H1 (cell line): Measurements from ENCODE around the gene NOG. TPM values are rescaled to one million over a fixed set of nuclear protein-coding genes. Genes with fewer than 3 reads are reported as not detected.

Experiments
- CTCF ChIA-PET: fragments of 300-600 bp; sonication (Branson Sonifier 250); formaldehyde crosslinking; loops from one replicate; lab custom pipeline; 2021; ENCODE audit not compliant: partially characterized antibody; lab: Charles Lee
- POLR2A ChIA-PET: fragments of 300-600 bp; sonication (Branson Sonifier 250); formaldehyde crosslinking; loops from one replicate; lab custom pipeline; 2021; ENCODE audit warnings: inconsistent platforms; ENCODE audit not compliant: partially characterized antibody; lab: Charles Lee
- DNase-seq, 2 experiments: peaks; one replicate each; pipeline versions ENCODE4 v3.0.0 to v3.0.0-alpha.2; 2010 to 2022; ENCODE audit warnings: low spot score in 2 of 2, low read depth in 1 of 2, mixed read lengths in 1 of 2
- FAIRE-seq: peaks from 2 replicates; lab custom pipeline; 2011; peaks lifted over from hg19 to GRCh38; lab: Jason Lieb, UNC
- H2AFZ ChIP-seq: 2 replicates; pipeline ENCODE4 v1.8.1; 2012; ENCODE audit warnings: low read length, inconsistent platforms
- H2AK5ac ChIP-seq: 2 replicates; pipeline ENCODE4 v1.6.1; 2013; ENCODE audit warnings: low read depth, low read length
- H2BK120ac ChIP-seq: replicated peaks from 2 replicates; pipeline ENCODE3; 2013; ENCODE audit warnings: low read depth, low read length, inconsistent platforms
- H2BK12ac ChIP-seq: 2 replicates; pipeline ENCODE4 v1.6.1; 2013; ENCODE audit warnings: low read depth, low read length
- H2BK15ac ChIP-seq: 2 replicates; pipeline ENCODE4 v1.6.1; 2013; ENCODE audit warnings: low read length
- H2BK20ac ChIP-seq: 2 replicates; pipeline ENCODE4 v1.6.1; 2013; ENCODE audit warnings: low read length
- H2BK5ac ChIP-seq: 2 replicates; pipeline ENCODE4 v1.6.1; 2013; ENCODE audit warnings: low read depth, low read length
- H3K14ac ChIP-seq: 2 replicates; pipeline ENCODE4 v1.6.1; 2013; ENCODE audit warnings: inconsistent platforms; ENCODE audit not compliant: insufficient read length
- H3K18ac ChIP-seq: 2 replicates; pipeline ENCODE4 v1.6.1; 2013; ENCODE audit warnings: low read length; ENCODE audit errors: extremely low read depth
- H3K23ac ChIP-seq: 2 replicates; pipeline ENCODE4 v1.6.1; 2013; ENCODE audit warnings: inconsistent platforms; ENCODE audit not compliant: insufficient read length
- H3K23me2 ChIP-seq: 2 replicates; pipeline ENCODE4 v1.6.1; 2013; ENCODE audit warnings: low read depth, low read length
- H3K27ac ChIP-seq: 2 replicates; pipeline ENCODE4 v1.6.1; 2011; ENCODE audit warnings: low read depth, low read length, inconsistent platforms
- H3K27me3 ChIP-seq, 4 experiments: replicated peaks in 1 of 4; 1 replicate in 1 of 4; 2 replicates in 3 of 4; pipeline versions ENCODE4 v1.6.1 to v1.8.1; 2011 to 2013; ENCODE audit warnings: low read length in 3 of 4, mild to moderate bottlenecking in 3 of 4, inconsistent platforms in 2 of 4, mixed read lengths in 2 of 4, moderate library complexity in 1 of 4; ENCODE audit not compliant: control insufficient read depth in 3 of 4, insufficient read depth in 3 of 4; ENCODE audit errors: extremely low read depth in 1 of 4
- H3K36me3 ChIP-seq, 4 experiments: 2 replicates each; pipeline versions ENCODE4 v1.6.1 to v1.8.1; 2011 to 2013; ENCODE audit warnings: mild to moderate bottlenecking in 4 of 4, low read length in 3 of 4, moderate library complexity in 2 of 4, control low read depth in 1 of 4, inconsistent platforms in 1 of 4; ENCODE audit not compliant: insufficient read depth in 4 of 4, control insufficient read depth in 2 of 4
- H3K4ac ChIP-seq: replicated peaks from 2 replicates; pipeline ENCODE3; 2013; ENCODE audit warnings: low read length, low read depth, mixed read lengths, inconsistent platforms; ENCODE audit not compliant: insufficient read length
- H3K4me1 ChIP-seq, 4 experiments: replicated peaks in 1 of 4; 1 replicate in 1 of 4; 2 replicates in 3 of 4; pipeline versions ENCODE4 v1.6.1 to v1.8.1; 2011 to 2013; ENCODE audit warnings: low read length in 3 of 4, inconsistent platforms in 2 of 4, mixed read lengths in 1 of 4; ENCODE audit not compliant: insufficient read depth in 4 of 4, control insufficient read depth in 3 of 4
- H3K4me2 ChIP-seq, 2 experiments: 2 replicates each; pipeline versions ENCODE4 v1.6.1 to v1.8.1; 2011 to 2013; ENCODE audit warnings: low read depth in 2 of 2, low read length in 2 of 2, control low read depth in 1 of 2, inconsistent platforms in 1 of 2, mild to moderate bottlenecking in 1 of 2; ENCODE audit not compliant: insufficient read depth in 1 of 2
- H3K4me3 ChIP-seq, 4 experiments: fragments of 200-600, 300-600 bp in 1 of 4; sonication (generic), shearing (Covaris generic), sonication (Bioruptor Twin) in 1 of 4; 2 replicates each; pipeline versions ENCODE4 v1.5.1 to v1.8.1; 2011 to 2016; ENCODE audit warnings: low read length in 4 of 4, low read depth in 3 of 4, control low read depth in 2 of 4, inconsistent platforms in 2 of 4, mild to moderate bottlenecking in 2 of 4, mixed read lengths in 1 of 4, moderate library complexity in 1 of 4; ENCODE audit not compliant: insufficient read depth in 2 of 4; ENCODE audit errors: extremely low read depth in 1 of 4
- H3K56ac ChIP-seq: replicated peaks from 2 replicates; pipeline ENCODE3; 2013; ENCODE audit warnings: low read depth, mild to moderate bottlenecking, mixed read lengths, low read length, inconsistent platforms; ENCODE audit not compliant: insufficient read length
- H3K79me1 ChIP-seq: 2 replicates; pipeline ENCODE4 v1.6.1; 2013; ENCODE audit warnings: low read depth, low read length, control low read depth
- H3K79me2 ChIP-seq, 2 experiments: 2 replicates each; pipeline versions ENCODE4 v1.6.1 to v1.8.1; 2012 to 2013; ENCODE audit warnings: low read length in 2 of 2, mild to moderate bottlenecking in 2 of 2, inconsistent platforms in 1 of 2; ENCODE audit not compliant: insufficient read depth in 2 of 2, control insufficient read depth in 1 of 2
- H3K9ac ChIP-seq, 4 experiments: replicated peaks in 1 of 4; 1 replicate in 1 of 4; 2 replicates in 3 of 4; pipeline versions ENCODE4 v1.6.1 to v1.8.1; 2011 to 2013; ENCODE audit warnings: low read depth in 3 of 4, low read length in 3 of 4, control low read depth in 2 of 4, mild to moderate bottlenecking in 2 of 4, moderate library complexity in 2 of 4, inconsistent platforms in 1 of 4; ENCODE audit errors: extremely low read depth in 1 of 4
- H3K9me3 ChIP-seq, 2 experiments: 2 replicates each; pipeline versions ENCODE4 v1.6.1 to v1.8.1; 2012 to 2013; ENCODE audit warnings: mild to moderate bottlenecking in 2 of 2, moderate library complexity in 2 of 2, control low read depth in 1 of 2, inconsistent platforms in 1 of 2, low read depth in 1 of 2, low read length in 1 of 2, mixed read lengths in 1 of 2; ENCODE audit not compliant: insufficient read depth in 2 of 2
- H4K20me1 ChIP-seq, 2 experiments: replicated peaks in 1 of 2; 2 replicates each; pipeline versions ENCODE3 to v1.8.1; 2011 to 2013; ENCODE audit warnings: inconsistent platforms in 2 of 2, low read length in 2 of 2, mild to moderate bottlenecking in 1 of 2; ENCODE audit not compliant: insufficient read depth in 2 of 2, control insufficient read depth in 1 of 2
- H4K5ac ChIP-seq: 2 replicates; pipeline ENCODE4 v1.6.1; 2013; ENCODE audit warnings: low read length, low read depth, mixed read lengths, inconsistent platforms; ENCODE audit not compliant: insufficient read length
- H4K8ac ChIP-seq: 2 replicates; pipeline ENCODE4 v1.8.0; 2013; ENCODE audit warnings: mild to moderate bottlenecking, moderate library complexity, low read length, inconsistent platforms; ENCODE audit not compliant: insufficient read depth; ENCODE audit errors: extremely low read depth
- H4K91ac ChIP-seq: replicated peaks from 2 replicates; pipeline ENCODE3; 2013; ENCODE audit warnings: low read length, mixed read lengths, inconsistent platforms; ENCODE audit not compliant: insufficient read length
- CHD2 ChIP-seq: IDR thresholded peaks from 2 replicates; pipeline ENCODE4 v1.6.1; 2012; ENCODE audit warnings: low read length, improper control_type of control experiment
- SIRT6 ChIP-seq: IDR thresholded peaks from one replicate; pipeline ENCODE4 v1.7.1; 2012; ENCODE audit warnings: low read length, inconsistent platforms
- SP1 ChIP-seq: IDR thresholded peaks from 2 replicates; pipeline ENCODE4 v1.6.1; 2011; ENCODE audit warnings: low read depth, low read length
- SUZ12 ChIP-seq: fragments of 200-600 bp; sonication (generic); IDR thresholded peaks from 2 replicates; pipeline ENCODE4 v1.6.1; 2012; ENCODE audit warnings: mild to moderate bottlenecking, inconsistent platforms, low read length, moderate library complexity, mixed read lengths
- WGBS, 2 experiments: shearing (Covaris generic) in 1 of 2; methylation state at CpG; one replicate each; pipeline versions ENCODE4 v1.1.6 to v1.1.7; 2013 to 2015; ENCODE audit warnings: low lambda C conversion rate in 2 of 2, mixed read lengths in 2 of 2, inconsistent platforms in 1 of 2, low coverage in 1 of 2, missing lambda C conversion rate in 1 of 2; ENCODE audit not compliant: insufficient replicate concordance in 2 of 2, insufficient coverage in 1 of 2, insufficient read length in 1 of 2; ENCODE audit errors: extremely low coverage in 1 of 2, missing lambda C conversion rate in 1 of 2; 5-methylcytosine and 5-hydroxymethylcytosine counted together
- polyA plus RNA-seq, 7 experiments: library from polyadenylated mRNA; depleted of rRNA in 3 of 7; stranded (reverse) in 5 of 7; unstranded in 2 of 7; fragments of >200 nt in 5 of 7; fragments of 200-250 nt in 2 of 7; gene quantifications; 1 replicate in 5 of 7; 2 replicates in 1 of 7; 4 replicates in 1 of 7; pipeline versions ENCODE4 v1.2.1 to v1.2.3, GENCODE V29; 2011 to 2013; ENCODE audit warnings: missing spikeins in 2 of 7, mixed read lengths in 2 of 7
- total RNA-seq: library from RNA; stranded (reverse); fragmentation: NEBNext Ultra II Directional; extraction: Animal tissue kit (Norgen Biotek cat#: 25700); gene quantifications from 2 replicates; pipeline ENCODE4 v1.2.1, GENCODE V29; 2021

Gene NOG
- total and polyA plus RNA-seq, 2 of the 8 experiments (the other 6 are each of a cell fraction or from before 2014, with no cell fraction given), result 0.35 TPM

- no peaks in the 10 kb centered on the region for H3K27me3 ChIP-seq
- H4K8ac ChIP-seq, result no peak overlapping the region
- no peak for TF ChIP-seq SP1
- TF ChIP-seq SIRT6, result no peak
- TF ChIP-seq SUZ12, result no peak
- TF ChIP-seq CHD2, result no peak
- TF ChIP-seq, all 59 proteins: peak for 0
Observed at GRCh38 chr17:56549501-56549900, 44.0 kb upstream of the NOG start.

More at GRCh38 chr17:56549501-56549900, 44.0 kb upstream of the NOG start:
- Histone ChIP-seq H2BK12ac (no peak overlapping the region), H3K27ac (no peak overlapping the region), H3K36me3 (no peaks in the 10 kb centered on the region), H3K79me2 (no peaks in the 10 kb centered on the region), H4K91ac (no peak overlapping the region), H4K20me1 (no peaks in the 10 kb centered on the region), H3K4me3 (no peak overlapping the region), H4K5ac (no peak overlapping the region), H3K79me1 (no peaks in the 10 kb centered on the region), H2BK15ac (no peak overlapping the region), H3K23ac (no peak overlapping the region), H3K9me3 (no peaks in the 10 kb centered on the region), H2BK120ac (no peak overlapping the region), H3K4me1 (peaks cover 2 to 7% (median 2%) of the 10 kb centered on the region in 4 experiments; a peak in 5 of 7 replicates), H2BK5ac (no peak overlapping the region), H3K18ac (no peak overlapping the region), H3K4ac (no peak overlapping the region), H2AK5ac (no peak overlapping the region), H2AFZ (no peak overlapping the region), H3K4me2 (no peak overlapping the region), H3K23me2 (no peaks in the 10 kb centered on the region), H3K14ac (no peak overlapping the region), H3K9ac (no peak overlapping the region), H2BK20ac (no peak overlapping the region), H3K56ac (no peak overlapping the region)
- ChIA-PET POLR2A (no interaction called here), CTCF (interaction anchor here (1.1 kb wide), 1 partner anchor 105 kb away, joined by 3 read pairs; no protein-coding TSS in a partner anchor)
- DNase-seq, result no peak
- no peak for FAIRE-seq
- WGBS, 2 experiments, result 88% methylated on average over 1 of the region's 1 CpG; no CpG with 5 or more reads in 1 of the 2 experiments
